Osteocyte (in vitro differentiated cells): Measurements from ENCODE around the gene DCDC2B. TPM values are rescaled to one million over a fixed set of nuclear protein-coding genes. Genes with fewer than 3 reads are reported as not detected.

Source experiments
- DNase-seq: peaks from one replicate; pipeline ENCODE4 v3.0.0; 2021; ENCODE audit warnings: mixed read lengths; ENCODE audit not compliant: unreplicated experiment; ENCODE audit errors: extremely low spot score
- H3K27ac Mint-ChIP-seq: one replicate; pipeline ENCODE4 v1.8.0; 2021; ENCODE audit warnings: mild to moderate bottlenecking, mixed read lengths; ENCODE audit not compliant: unreplicated experiment
- H3K27me3 Mint-ChIP-seq: one replicate; pipeline ENCODE4 v1.8.0; 2021; ENCODE audit warnings: mixed read lengths; ENCODE audit not compliant: unreplicated experiment
- H3K36me3 Mint-ChIP-seq: one replicate; pipeline ENCODE4 v1.8.0; 2021; ENCODE audit warnings: mixed read lengths; ENCODE audit not compliant: unreplicated experiment
- H3K4me1 Mint-ChIP-seq: one replicate; pipeline ENCODE4 v1.8.0; 2021; ENCODE audit warnings: mixed read lengths; ENCODE audit not compliant: unreplicated experiment
- H3K4me3 Mint-ChIP-seq: one replicate; pipeline ENCODE4 v1.8.0; 2021; ENCODE audit warnings: mild to moderate bottlenecking, moderate library complexity, mixed read lengths; ENCODE audit not compliant: unreplicated experiment
- H3K9me3 Mint-ChIP-seq: one replicate; pipeline ENCODE4 v1.8.0; 2021; ENCODE audit warnings: mixed read lengths; ENCODE audit not compliant: unreplicated experiment
- total RNA-seq: library from RNA; stranded (reverse); gene quantifications from 2 replicates; pipeline ENCODE4 v1.2.1, GENCODE V29; 2021
- TF ChIP-seq, protein P1 (sequence below): fragments of 200-600 bp; sonication (generic); IDR thresholded peaks from 2 replicates; pipeline ENCODE4 v1.5.0; 2021; ENCODE audit warnings: antibody characterized with exemption, mild to moderate bottlenecking, moderate library complexity

The DCDC2B gene
- total RNA-seq, 1 donor from 2014 or later, result not detected

DNA sequence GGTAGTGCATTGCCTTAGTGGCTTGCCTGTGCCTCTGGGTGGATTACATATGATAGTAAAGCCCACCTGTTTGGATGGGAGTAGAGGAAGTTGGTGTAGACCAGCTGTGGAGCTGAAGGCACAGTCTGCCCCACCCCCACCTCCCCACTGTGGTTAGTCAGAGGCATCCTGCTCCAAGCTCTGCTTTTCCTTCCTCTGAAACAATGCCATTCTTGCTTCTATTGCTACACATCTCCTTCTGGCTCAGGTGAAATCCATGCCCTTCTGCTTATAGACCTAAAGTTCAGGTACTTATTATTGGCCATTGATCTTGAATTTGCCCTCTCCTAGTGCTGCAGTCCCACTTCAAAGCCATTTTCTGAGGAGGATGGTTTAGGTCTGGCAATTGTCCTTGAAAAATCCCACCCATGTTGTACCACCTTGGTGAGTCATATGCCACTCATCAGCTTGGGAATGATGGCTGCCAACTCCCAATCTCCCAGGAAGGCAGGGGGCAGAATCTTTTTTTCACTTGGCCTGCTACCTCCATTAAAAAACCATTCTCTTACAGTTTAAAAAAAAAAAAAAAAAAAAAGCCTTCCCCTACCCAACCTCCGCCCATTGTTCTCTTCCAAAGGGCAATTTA is 36.2 kb upstream of the DCDC2B start:
- Mint-ChIP-seq H3K4me1 (no peaks in the 10 kb centered on the region), H3K36me3 (peaks cover 37% of the 10 kb centered on the region), H3K4me3 (no peak overlapping the region), H3K27me3 (no peaks in the 10 kb centered on the region), H3K27ac (no peak overlapping the region), H3K9me3 (no peaks in the 10 kb centered on the region)
- no peak for DNase-seq
- TF ChIP-seq, protein P1, sequence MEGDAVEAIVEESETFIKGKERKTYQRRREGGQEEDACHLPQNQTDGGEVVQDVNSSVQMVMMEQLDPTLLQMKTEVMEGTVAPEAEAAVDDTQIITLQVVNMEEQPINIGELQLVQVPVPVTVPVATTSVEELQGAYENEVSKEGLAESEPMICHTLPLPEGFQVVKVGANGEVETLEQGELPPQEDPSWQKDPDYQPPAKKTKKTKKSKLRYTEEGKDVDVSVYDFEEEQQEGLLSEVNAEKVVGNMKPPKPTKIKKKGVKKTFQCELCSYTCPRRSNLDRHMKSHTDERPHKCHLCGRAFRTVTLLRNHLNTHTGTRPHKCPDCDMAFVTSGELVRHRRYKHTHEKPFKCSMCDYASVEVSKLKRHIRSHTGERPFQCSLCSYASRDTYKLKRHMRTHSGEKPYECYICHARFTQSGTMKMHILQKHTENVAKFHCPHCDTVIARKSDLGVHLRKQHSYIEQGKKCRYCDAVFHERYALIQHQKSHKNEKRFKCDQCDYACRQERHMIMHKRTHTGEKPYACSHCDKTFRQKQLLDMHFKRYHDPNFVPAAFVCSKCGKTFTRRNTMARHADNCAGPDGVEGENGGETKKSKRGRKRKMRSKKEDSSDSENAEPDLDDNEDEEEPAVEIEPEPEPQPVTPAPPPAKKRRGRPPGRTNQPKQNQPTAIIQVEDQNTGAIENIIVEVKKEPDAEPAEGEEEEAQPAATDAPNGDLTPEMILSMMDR, result no peak

DNA sequence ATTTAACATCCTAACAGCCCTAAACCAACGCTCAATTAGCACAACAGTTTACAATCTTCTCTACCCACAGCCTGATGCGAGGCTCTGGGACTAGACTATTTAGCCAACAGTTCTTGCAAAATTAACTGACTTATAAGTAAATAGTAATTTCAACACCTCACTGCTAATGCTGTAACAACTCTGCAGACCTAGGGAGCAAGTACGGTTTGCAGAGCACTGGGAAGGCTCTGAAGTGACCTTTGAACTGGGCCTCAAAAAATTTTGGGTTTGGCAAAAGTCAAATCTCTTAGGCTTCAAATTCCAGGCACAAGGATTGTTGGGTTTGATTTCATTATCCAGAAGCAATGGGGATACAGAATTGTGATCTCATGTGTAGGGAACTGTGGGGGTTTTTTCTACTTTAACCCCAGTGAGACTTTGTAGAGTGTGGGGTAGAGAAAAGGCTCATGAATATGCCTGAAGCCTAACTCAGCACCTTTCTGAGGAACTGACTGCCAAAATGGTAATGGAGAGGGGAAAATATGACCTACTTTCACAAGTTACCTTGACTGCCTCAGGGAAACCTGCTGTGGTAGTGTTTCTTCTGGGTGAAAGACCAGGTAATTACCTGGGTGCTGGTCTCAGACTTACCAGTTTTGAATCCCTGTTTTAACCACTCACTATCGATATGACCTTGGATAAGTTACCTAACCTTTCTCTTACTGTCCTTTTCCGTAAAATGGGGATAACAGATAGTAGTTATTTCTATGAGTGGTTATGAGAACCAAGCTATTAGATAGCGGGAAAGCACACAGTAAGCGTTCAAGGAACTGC is 30.3 kb upstream of the DCDC2B start:
- peaks cover 29% of the 10 kb centered on the region for H3K4me1 Mint-ChIP-seq
- TF ChIP-seq, protein P1, result no peak
- H3K27me3 Mint-ChIP-seq, result no peaks in the 10 kb centered on the region
- no peaks in the 10 kb centered on the region for H3K9me3 Mint-ChIP-seq
- peak overlapping the region; percentile 89 for H3K4me3 Mint-ChIP-seq
- H3K36me3 Mint-ChIP-seq, result peaks cover 14% of the 10 kb centered on the region
- DNase-seq, result no peak
- H3K27ac Mint-ChIP-seq, result peak overlapping the region; percentile 98

DNA sequence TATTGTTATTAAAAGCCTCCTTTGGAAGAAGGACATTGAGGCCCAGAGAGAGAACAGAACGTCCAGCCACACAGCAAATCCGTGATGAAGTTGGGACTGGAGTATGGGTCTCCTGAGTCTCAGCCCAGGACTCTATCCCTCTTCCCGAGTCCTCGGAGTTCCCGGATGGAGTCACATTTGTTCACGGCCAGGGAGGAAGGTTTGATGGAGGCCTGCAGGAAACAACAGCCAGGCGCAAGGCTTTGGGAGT is 29.8 kb upstream of the DCDC2B start:
- Mint-ChIP-seq H3K36me3 (peaks cover 17% of the 10 kb centered on the region), H3K27me3 (no peaks in the 10 kb centered on the region), H3K27ac (peak overlapping the region; percentile 98), H3K4me1 (peaks cover 34% of the 10 kb centered on the region), H3K4me3 (peak overlapping the region; percentile 89), H3K9me3 (no peaks in the 10 kb centered on the region)
- TF ChIP-seq, protein P1, result no peak
- DNase-seq, result no peak

DNA sequence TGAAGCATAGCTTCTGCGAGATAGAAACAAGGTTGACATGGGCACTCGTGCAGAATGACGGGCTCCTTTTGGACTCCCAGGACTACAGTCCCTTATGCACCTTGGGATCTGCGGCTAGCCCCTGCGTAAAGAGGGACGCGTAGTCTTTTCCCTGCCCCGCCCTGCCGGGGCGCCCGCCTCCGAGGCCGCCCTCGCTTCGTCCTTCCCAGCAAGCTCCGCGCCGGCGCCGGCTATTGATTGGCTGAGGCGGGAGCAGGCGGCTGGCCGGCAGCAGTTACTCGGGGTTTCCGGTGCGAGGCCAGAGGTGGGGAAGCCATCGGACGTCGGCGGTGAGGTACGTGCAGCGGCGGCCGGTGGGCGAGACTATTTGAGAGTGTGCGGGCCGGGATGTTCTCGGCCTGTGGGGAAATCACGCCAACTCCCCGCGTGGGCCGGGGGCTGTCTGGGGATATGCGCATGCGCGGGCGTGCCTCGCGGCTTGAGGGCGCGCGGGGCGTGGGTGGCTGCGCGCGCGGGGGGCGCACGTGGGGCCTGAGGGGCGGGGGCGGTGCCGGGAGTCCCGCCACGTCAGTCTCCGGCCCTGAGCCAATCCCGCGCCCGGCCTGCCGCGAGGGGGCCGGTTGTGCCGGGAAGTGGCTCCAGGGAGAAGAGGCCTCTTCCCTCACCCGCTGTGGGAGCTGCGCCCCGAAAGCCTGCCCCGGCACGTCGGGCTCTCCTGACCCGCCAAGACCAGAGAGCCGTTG is 29.3 kb upstream of the DCDC2B start, which contains the start of gene TXLNA:
Gene TXLNA, plus strand, starts transcription at position 233 of the 743 bp plus-strand sequence. CDS start 671 bp downstream, outside the sequence.
- peak; percentile 97 for DNase-seq
- H3K9me3 Mint-ChIP-seq, result no peaks in the 10 kb centered on the region
- H3K27ac Mint-ChIP-seq, result peak within 1 kb of the TSS; percentile 98
- peaks cover 19% of the 10 kb centered on the region for H3K36me3 Mint-ChIP-seq
- H3K4me1 Mint-ChIP-seq, result peaks cover 38% of the 10 kb centered on the region
- no peaks in the 10 kb centered on the region for H3K27me3 Mint-ChIP-seq
- peak within 1 kb of the TSS; percentile 89 for H3K4me3 Mint-ChIP-seq
- TF ChIP-seq, protein P1, result no peak
